GM12891 (cell line): Measurements from ENCODE around the gene BAG2.

ENCODE experiments used
- PAX5 ChIP-seq: IDR thresholded peaks from 2 replicates; pipeline ENCODE4 v1.6.1; 2011; ENCODE audit warnings: low read length, moderate library complexity, mild to moderate bottlenecking; ENCODE audit not compliant: insufficient read depth, severe bottlenecking
- POLR2A ChIP-seq: IDR thresholded peaks from 2 replicates; pipeline ENCODE4 v1.6.1; 2011; ENCODE audit warnings: low read depth, low read length, control low read depth
- POLR2AphosphoS5 ChIP-seq: IDR thresholded peaks from 2 replicates; pipeline ENCODE4 v1.6.1; 2011; ENCODE audit warnings: low read depth, low read length, control low read depth
- POU2F2 ChIP-seq: IDR thresholded peaks from 2 replicates; pipeline ENCODE4 v1.6.1; 2011; ENCODE audit warnings: low read depth, mild to moderate bottlenecking, control low read depth, low read length, moderate library complexity
- SPI1 ChIP-seq: IDR thresholded peaks from 2 replicates; pipeline ENCODE4 v1.6.1; 2011; ENCODE audit warnings: low read depth, low read length, control low read depth
- TAF1 ChIP-seq: IDR thresholded peaks from 2 replicates; pipeline ENCODE4 v1.6.1; 2011; ENCODE audit warnings: low read depth, low read length, control low read depth

- no peak for TF ChIP-seq POLR2A
- TF ChIP-seq TAF1: no peak
- TF ChIP-seq POLR2AphosphoS5: no peak
- no peak for TF ChIP-seq SPI1
- no peak for TF ChIP-seq POU2F2
- no peak for TF ChIP-seq PAX5
These were observed 49.0 kb upstream of the BAG2 start for GRCh38 chr6:57123111-57123510.
